HG02759 (cell line): ENCODE results near the gene DCST1.
A peak's percentile ranks its signal among the peaks of the same experiment; 100 is the strongest.

Experiments used
- ATAC-seq: cut with Tn5 transposase; IDR thresholded peaks from one replicate; pipeline ENCODE4 v1.9.1; 2021; ENCODE audit warnings: mild to moderate bottlenecking, moderate library complexity; ENCODE audit not compliant: unreplicated experiment

DCST1 gene

DNA sequence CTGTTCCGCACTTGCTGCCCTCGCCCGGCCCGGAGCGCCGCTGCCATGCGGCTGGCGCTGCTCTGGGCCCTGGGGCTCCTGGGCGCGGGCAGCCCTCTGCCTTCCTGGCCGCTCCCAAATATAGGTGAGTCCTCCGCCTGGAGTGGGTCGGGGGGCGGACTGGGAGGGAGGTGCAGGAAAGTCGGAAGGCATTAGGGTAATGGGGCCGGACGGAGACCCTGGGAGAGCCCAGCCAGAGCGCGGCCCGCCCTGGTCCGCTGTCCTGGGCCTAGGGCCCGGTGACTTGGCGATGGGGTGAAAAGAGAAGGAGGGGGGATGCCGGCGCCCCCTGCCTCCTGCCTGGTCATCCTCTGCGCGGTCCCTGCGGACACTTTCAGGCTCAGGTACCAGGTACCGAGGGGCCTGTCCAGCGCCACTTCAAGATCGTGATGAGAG, 17.7 kb downstream of the DCST1 start:
- ATAC-seq: no peak

DNA sequence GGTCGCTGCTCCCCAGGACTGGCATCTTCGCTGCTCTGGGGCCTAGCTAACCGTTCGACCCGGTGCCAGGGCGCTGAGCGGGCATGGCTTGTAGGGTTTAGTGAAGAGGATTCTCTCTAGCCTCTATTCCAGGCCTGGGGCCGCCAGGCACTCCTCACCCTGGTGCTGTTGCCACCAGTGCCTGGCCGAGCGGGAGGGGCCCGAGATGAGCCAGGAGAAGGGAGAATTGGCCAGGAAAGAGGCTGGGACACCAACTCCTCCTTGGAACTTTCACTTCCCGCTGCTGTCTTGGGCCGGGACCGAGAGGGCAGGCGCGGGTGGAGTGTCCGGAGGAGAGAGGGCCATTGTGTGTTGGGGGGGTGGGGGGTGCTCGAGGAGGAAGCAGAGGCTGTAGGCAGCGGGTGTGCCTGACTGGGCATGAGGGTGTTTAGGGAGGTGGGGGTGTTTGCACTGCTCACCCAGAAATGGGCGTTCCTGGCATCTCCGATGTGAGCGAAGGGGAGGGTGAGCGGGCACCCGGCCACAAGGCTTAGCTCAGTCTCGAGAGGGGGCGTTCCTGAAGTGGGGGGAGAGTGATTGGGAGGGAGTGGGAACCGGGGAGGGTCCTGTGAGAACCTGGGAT, 18.3 kb downstream of the DCST1 start:
- peak; percentile 8 for ATAC-seq

- ATAC-seq: no peak
These were observed 19.1 kb downstream of the DCST1 start for GRCh38 chr1:155052439-155053395.

DNA sequence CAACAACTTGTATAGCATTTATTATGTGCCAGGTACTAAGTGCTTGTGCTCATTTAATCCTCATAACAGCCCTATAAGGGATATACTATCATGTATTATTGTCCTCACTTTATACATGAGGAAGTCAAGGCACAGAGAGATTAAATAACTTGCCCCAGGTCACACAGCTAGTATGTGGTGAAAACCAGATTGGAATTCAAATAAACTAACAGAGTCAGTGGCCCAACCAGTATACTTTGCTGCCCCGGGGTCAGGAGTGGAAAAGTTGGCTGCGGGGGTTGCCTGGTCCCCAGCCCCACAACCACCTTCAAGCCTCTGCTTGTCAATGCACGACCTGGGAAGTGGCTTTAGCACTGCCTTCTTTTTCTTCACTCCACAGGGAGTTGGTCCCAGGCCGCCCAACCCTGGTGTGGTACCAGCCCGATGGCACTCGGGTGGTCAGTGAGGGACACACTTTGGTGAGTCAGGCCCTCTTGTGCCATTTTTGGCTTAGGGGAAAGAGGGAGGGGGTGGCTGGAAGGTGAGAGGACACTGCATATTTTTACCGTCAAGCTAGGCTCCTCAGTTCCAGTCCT, 20.0 kb downstream of the DCST1 start:
- no peak for ATAC-seq

GRCh38 chr1:155057104-155057503, 23.5 kb downstream of the DCST1 start:
- no peak for ATAC-seq

GRCh38 chr1:155057788-155058211, 24.2 kb downstream of the DCST1 start:
- ATAC-seq: no peak

- no peak for ATAC-seq
These were observed 27.1 kb downstream of the DCST1 start for GRCh38 chr1:155060736-155061135.

- ATAC-seq: peak; percentile 58
These were observed 27.9 kb downstream of the DCST1 start for GRCh38 chr1:155061381-155062150.

DNA sequence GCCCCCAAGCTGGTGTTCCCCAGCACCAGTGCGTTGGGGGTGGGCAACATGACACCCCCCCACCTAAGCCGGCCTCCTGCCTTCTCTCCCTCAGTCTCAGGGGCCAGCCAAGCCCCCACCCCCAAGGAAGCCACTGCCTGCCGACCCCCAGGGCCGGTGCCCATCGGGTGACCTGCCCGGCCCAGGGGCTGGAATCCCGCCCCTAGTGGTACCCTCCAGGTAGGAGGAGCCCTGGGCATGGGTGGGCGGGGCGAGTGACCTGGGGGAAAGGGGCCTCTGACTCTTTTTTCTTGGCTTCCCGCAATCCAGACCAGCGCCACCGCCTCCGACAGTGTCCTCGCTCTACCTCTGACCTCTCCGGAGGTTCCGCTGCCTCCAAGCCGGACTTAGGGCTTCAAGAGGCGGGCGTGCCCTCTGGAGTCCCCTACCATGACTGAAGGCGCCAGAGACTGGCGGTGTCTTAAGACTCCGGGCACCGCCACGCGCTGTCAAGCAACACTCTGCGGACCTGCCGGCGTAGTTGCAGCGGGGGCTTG, 28.6 kb downstream of the DCST1 start:
- ATAC-seq: no peak

GRCh38 chr1:155062702-155063411, 29.2 kb downstream of the DCST1 start:
- no peak for ATAC-seq

- ATAC-seq: peak; percentile 65
These were observed 30.0 kb downstream of the DCST1 start, which contains the start of gene EFNA4 for GRCh38 chr1:155063550-155064110. EFNA4 (plus strand) TSS chr1:155063740; CDS start chr1:155063824, 84 bp downstream.

DNA sequence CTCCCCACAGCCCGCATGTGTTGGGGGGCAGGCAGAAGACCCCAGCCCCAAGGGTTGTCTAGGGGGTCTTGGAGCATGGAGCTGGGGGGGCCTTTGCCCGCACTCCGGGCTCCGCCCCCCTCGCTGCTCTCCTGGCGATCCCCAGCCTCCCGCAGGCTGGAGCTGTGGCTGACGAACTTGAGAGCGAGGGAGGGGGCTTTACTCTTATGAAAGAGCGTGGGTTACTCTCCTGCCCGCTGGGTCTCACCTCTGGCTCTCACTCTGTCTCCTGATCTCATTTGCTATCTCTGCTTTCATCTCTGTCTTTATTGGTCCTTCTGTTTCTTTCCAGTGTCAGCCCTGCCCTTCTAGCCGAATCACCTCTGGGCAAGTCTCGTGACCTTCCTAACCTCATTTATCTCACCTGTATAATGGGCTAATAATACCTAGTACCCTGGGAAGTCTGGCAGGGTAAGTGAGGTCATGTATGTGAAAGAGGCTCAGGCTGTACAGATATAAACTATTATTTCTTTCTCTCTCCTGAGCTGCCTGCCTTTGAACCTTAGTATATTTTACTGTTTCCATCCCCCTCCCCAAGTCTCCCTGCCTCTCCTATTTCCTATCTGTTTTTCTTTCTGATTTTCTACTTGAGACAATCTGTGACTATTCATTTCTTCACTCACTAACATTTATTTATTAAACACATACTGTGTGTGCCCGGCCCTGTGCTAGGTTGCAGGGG, 30.6 kb downstream of the DCST1 start:
- no peak for ATAC-seq

- ATAC-seq: no peak
These were observed 31.3 kb downstream of the DCST1 start for GRCh38 chr1:155064832-155065429.

DNA sequence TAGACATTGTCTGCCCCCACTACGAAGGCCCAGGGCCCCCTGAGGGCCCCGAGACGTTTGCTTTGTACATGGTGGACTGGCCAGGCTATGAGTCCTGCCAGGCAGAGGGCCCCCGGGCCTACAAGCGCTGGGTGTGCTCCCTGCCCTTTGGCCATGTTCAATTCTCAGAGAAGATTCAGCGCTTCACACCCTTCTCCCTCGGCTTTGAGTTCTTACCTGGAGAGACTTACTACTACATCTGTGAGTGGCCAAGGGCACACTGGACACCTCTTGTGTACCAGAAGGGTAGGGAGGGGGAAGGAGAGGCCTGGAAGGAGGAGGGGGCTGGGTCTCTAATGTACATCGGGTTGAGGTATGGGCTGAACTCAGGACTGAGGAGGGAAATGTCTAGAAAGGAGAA, 33.2 kb downstream of the DCST1 start:
- ATAC-seq: no peak

DNA sequence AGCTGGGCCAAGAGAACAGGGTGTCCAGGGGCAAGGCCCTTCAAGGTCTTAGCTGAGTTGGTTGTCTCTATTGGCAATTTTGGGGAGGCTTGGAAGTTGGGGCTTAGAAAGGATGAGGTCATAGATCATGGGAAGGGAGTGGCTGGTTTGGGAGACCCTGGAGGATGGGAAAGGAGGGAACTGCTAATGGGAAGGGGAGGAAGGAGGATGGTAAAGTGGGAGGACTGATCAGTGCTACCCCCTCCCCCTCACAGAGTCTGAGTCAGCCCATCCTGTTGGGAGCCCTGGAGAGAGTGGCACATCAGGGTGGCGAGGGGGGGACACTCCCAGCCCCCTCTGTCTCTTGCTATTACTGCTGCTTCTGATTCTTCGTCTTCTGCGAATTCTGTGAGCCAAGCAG, 35.0 kb downstream of the DCST1 start:
- no peak for ATAC-seq

GRCh38 chr1:155069551-155070157, 36.0 kb downstream of the DCST1 start:
- no peak for ATAC-seq

GRCh38 chr1:155070158-155070621, 36.6 kb downstream of the DCST1 start:
- ATAC-seq: no peak
